ENCODE results near the gene PDZK1.

DNA sequence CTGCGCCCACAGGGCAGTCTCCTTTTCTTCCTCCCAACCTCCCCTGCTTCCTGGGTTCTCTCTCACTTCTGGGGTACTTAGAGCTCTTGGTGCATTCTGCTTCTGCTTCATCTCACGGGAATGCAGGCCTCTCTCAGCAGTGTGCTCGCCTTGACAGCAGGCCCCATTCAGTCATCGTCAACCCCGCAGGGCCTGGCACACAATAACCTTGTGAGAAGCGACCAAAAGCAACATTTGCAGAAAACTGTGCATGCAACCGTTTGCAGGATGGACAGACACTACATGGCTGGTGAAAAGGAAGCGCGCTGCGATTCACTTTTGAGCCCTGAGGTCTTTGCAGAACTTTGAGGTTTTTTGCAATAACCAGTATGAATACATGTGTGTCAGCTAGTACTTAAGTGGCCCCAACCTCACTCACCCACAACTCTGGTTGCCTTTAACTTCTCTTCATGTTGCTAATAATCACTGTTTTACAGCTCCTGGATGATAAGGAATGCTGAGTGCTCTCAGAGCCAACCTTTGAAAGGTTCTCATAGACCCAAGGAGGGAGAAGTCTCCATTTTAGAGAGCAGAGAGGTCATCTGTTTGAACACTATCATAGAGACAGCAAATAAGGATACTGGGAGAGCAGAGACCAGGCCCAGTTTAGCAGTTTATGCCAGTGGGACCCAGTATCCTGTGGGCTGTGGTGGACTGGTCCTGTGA lies 9.6 kb upstream of the PDZK1 start:
- TF ChIP-seq POLR2A (IDR thresholded peaks at IDR 0.05) (no peak), CTCF (IDR thresholded peaks at IDR 0.05) (no peak)

All from breast epithelium (tissue), 3 donors.